Subcutaneous preadipocyte (primary cell): Measurements from ENCODE around the gene GALNT15. TPM values are rescaled to one million over a fixed set of nuclear protein-coding genes. Genes with fewer than 3 reads are reported as not detected.

Experiments
- total RNA-seq: library from RNA; depleted of rRNA; stranded (reverse); fragments of >200 nt; gene quantifications from 2 replicates; pipeline ENCODE4 v1.2.3, GENCODE V29; 2012

The GALNT15 gene, protein sequence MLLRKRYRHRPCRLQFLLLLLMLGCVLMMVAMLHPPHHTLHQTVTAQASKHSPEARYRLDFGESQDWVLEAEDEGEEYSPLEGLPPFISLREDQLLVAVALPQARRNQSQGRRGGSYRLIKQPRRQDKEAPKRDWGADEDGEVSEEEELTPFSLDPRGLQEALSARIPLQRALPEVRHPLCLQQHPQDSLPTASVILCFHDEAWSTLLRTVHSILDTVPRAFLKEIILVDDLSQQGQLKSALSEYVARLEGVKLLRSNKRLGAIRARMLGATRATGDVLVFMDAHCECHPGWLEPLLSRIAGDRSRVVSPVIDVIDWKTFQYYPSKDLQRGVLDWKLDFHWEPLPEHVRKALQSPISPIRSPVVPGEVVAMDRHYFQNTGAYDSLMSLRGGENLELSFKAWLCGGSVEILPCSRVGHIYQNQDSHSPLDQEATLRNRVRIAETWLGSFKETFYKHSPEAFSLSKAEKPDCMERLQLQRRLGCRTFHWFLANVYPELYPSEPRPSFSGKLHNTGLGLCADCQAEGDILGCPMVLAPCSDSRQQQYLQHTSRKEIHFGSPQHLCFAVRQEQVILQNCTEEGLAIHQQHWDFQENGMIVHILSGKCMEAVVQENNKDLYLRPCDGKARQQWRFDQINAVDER
- 83.7 and 158 TPM in 2 replicates for total RNA-seq

DNA sequence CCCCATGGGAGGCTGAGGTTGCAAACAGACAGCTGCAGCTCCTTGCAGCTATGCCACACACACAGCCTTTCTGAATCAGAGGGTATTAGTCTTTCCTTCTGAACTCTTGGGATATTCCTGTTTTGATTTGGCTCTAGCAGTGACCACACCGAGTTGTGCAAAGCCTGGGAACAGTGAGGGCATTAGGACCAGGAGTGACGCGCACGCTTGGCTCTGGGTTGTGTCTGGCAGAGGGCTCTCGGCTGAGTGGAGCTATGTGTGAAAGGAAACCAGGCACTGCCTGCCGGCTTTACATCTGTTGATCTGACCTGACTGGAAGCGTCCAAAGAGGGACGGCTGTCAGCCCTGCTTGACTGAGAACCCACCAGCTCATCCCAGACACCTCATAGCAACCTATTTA, at the start of gene GALNT15:
TSS of gene GALNT15 (plus strand) at position 292 of the 400 bp plus-strand sequence. CDS start 472 bp downstream, outside the sequence.

DNA sequence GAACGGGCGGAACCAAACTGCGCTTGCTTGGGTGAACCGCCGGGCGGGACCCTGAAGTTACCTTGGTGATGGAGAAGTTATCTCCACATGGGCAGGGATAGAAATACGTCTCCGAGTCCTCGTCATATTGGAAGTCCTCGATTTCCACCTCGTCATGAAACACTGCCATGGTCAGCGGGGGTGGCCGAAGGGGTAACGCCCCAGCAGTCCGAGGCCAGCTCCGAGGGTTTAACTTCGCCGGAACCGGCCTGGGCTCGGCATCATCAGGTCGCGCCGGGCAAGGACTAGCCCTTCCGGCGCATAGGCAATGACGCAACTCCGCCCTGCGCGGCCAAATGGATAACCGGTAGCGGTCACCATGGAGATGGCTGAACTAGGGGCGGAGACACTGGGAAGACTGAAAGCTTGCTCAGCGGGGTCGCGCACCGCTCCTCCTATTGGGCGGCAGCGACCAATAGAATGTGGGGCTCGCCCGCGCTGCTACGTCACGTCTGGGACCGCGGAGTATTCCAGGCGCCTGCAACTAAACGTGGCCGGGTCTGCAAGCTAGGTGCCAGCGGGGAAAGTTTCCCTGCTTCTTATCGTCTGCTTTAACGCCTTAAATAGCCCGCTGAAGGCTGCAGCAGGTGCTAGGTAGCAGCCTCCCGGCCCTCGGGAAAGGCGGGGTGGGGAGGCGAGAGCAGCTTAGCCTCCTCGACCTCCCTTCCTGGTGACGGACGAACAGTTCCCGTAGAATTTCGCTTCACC, 90.4 kb downstream of the GALNT15 start, which contains the start of the genes DPH3 and OXNAD1:
TSS of gene DPH3 (minus strand) at position 236 of the 747 bp plus-strand sequence. CDS start at position 169, 67 bp downstream.
TSS of gene OXNAD1 (plus strand) at position 505 of the 747 bp plus-strand sequence. CDS start 5,741 bp downstream, outside the sequence.

Other genes with a start within 250 kb of the GALNT15 start
- gene DPH3, start 90.3 kb downstream of the GALNT15 start, total RNA-seq, result 16.5 and 17.6 TPM in 2 replicates
- gene OXNAD1, start 90.5 kb downstream of the GALNT15 start, total RNA-seq, result 11.4 and 15.8 TPM in 2 replicates